WI38 (cell line): ENCODE results near the gene TRIM10.
"Not testable (repeated sequence)": the region's sequence is repeated elsewhere in the genome, so short reads cannot be mapped to it uniquely, and the experiment has no call there.

Source experiments
- H3K4me3 ChIP-seq: 2 replicates; pipeline ENCODE4 v1.5.1; 2011; ENCODE audit warnings: low read depth, mild to moderate bottlenecking, control low read depth, low read length
- TF ChIP-seq, protein P1 (sequence below): IDR thresholded peaks from 2 replicates; pipeline ENCODE4 v1.5.1; 2012; ENCODE audit warnings: low read depth, mild to moderate bottlenecking, control low read depth, low read length

The TRIM10 gene

DNA sequence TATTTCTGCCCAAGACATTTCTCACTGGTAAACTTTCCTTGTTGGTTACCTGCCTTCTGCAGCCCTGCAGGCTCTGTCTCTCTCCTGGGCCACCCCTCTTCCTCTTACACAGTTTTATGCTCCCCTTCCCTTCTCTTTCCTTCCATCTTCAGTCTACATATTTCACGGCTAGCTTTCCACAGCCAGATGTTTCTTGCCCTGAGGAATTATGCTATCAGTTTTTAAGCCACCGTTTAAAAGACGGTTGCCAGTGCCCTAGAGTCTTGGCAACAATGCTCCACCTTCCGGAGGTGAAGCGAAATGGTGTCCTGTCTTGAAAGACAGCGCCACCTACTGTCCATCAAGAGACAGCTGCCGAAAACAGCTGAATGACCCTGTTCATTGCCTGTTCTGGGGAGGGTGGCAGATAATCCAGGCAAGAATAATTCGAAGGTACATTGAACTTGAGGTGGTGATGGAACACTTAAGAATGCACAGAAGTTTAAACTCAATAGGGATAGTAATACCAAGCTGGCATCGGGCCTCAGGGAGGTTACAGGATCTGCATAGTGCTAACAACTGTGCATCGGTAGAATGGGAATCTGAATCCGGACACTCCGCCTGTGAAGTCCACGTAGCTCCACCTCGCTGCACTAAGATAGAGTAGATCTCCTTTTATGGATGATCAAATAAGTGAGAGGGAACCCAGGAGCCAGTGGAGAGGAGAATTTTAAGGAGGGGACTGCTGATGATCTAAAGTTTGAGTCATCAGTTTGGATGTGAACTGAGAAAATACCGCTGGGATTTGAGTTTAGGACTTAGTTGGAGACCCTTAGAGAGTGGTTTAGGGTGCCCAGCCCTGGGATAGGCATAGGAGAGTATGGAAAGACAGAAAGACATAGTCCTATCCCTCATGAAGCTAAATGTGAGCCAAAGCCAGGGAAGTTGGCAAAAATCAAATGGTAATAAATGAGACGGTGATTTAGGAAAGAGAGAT, 29.8 kb downstream of the TRIM10 start:
- TF ChIP-seq, protein P1, sequence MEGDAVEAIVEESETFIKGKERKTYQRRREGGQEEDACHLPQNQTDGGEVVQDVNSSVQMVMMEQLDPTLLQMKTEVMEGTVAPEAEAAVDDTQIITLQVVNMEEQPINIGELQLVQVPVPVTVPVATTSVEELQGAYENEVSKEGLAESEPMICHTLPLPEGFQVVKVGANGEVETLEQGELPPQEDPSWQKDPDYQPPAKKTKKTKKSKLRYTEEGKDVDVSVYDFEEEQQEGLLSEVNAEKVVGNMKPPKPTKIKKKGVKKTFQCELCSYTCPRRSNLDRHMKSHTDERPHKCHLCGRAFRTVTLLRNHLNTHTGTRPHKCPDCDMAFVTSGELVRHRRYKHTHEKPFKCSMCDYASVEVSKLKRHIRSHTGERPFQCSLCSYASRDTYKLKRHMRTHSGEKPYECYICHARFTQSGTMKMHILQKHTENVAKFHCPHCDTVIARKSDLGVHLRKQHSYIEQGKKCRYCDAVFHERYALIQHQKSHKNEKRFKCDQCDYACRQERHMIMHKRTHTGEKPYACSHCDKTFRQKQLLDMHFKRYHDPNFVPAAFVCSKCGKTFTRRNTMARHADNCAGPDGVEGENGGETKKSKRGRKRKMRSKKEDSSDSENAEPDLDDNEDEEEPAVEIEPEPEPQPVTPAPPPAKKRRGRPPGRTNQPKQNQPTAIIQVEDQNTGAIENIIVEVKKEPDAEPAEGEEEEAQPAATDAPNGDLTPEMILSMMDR = peak; percentile 97

DNA sequence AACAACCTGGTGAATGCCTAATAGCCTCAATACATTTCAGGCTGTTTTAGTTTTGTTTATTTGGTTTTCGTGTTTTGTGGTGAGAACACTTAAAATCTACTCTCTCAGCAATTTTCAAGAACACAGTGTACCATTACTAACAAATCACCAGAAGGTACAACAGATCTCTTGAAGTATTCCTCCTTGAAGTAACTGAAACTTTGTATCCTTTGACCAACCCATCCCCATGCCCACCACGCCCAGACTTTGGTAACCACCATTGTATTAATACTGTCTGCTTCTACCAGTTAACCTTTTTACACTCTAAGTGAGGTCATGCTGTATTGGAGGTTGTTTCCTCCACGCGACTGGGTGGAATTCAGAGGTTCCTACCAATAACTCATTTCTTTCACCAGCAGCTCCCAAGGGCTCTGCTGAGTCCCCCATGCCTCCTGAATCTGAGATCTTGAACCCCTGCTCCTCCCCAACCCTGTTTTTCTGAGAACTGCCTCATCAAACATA, 30.8 kb downstream of the TRIM10 start:
- no peak overlapping the region for H3K4me3 ChIP-seq
- TF ChIP-seq, protein P1 = no peak

More for the DNA sequence above, 29.8 kb downstream of the TRIM10 start:
- no peak overlapping the region for H3K4me3 ChIP-seq

DNA sequence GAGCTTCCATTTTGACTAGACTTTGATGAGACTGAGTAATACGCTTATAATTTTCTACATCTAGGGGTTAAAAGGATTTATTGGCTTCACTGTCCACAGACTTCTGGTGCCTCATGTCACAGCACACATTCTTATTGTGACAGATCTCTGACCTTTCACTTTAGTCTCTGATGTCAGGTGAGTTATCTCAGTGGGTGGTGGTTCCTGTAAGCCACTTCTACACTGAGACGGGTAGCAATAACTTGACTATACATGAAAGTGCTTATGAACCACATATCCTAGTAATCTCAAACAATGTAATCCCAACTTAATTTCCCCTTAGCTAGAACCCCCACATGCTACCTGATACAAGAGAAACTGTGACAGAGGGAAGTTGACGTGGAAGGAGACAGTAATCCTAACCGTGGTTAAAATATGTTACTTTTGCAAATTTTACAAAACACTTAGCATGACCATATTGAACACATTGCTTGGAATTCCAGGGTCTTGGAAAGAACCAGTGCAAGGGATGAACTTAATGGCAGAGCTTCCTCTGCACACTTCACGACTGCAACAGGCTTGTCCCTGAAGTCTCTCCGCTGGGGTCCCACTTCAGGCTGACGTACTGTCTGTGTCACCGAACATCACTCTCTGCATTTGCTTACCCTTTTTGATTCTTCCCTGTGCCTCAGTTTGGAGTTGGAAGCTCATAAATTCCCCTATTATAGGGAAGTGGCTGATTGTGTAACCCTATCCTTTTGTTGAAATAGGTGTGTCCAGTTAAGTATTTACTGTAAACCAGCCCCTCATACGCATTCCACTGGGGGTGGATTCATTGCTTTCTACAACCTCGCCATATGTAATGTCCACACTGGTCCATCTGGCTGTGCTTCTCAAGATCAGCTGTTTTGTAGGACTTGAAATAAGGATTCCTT, 31.5 kb downstream of the TRIM10 start:
- TF ChIP-seq, protein P1 = no peak
- H3K4me3 ChIP-seq = no peak overlapping the region

DNA sequence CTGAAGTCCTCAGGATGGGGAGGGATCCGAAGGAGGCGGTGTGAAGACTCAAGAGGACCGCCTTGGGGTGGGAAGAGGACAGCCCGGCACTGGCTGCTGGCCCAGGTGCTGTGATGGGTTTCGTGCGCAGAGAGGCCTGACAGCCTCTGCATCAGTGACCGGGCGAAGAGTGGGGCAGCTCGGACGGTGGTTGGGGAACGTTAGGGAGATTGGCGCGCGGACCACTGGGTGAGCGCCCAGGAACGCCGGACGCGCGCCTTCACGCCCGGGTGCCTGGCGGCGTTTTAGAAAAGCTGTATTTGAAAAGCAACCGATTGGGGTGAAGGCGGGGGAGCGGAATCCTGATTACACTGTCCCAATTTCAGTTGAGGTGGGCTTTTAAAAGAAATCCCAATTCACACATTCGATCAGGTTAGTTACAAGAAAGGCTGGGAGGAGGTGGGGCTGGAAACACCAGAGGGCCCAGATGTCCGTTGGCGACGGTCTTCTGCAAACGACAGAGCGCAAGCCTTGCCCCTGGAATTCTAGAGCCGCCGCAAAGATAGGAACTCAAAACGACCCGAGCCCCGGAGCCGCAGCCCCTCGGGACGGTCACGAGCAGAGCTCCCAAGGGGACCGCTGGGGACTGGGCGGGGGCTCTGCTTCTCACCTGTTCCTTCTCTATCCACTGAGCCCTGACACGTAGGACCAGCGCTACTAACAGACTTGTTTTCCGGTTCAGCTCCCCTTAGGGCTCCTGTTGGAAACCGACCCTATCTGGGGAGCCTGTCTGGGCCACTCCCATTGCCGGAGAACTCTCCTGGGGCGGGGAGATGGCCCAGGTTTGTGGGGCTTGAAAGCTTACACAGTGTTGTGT, 33.5 kb downstream of the TRIM10 start:
- no peak overlapping the region for H3K4me3 ChIP-seq
- TF ChIP-seq, protein P1 = no peak

DNA sequence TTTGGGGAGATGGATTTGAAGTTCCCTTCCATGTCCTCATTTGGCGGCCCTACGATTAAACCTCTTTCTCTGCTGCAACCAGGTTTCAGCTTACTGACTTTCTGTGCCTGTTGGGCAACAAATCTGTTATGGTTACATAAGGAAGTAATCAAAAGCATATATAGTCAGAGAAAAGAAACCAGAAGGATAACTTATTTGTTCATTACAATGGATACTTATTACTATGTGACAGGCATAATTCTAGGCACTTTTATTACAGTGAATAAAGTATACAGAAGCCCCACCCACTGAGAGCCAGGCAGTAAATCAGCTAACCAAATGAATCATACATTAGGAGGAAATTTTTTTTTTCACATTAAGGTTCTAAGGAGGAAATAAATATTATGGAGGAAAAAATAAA, 38.5 kb downstream of the TRIM10 start:
- TF ChIP-seq, protein P1 = no peak
- H3K4me3 ChIP-seq = no peak overlapping the region

DNA sequence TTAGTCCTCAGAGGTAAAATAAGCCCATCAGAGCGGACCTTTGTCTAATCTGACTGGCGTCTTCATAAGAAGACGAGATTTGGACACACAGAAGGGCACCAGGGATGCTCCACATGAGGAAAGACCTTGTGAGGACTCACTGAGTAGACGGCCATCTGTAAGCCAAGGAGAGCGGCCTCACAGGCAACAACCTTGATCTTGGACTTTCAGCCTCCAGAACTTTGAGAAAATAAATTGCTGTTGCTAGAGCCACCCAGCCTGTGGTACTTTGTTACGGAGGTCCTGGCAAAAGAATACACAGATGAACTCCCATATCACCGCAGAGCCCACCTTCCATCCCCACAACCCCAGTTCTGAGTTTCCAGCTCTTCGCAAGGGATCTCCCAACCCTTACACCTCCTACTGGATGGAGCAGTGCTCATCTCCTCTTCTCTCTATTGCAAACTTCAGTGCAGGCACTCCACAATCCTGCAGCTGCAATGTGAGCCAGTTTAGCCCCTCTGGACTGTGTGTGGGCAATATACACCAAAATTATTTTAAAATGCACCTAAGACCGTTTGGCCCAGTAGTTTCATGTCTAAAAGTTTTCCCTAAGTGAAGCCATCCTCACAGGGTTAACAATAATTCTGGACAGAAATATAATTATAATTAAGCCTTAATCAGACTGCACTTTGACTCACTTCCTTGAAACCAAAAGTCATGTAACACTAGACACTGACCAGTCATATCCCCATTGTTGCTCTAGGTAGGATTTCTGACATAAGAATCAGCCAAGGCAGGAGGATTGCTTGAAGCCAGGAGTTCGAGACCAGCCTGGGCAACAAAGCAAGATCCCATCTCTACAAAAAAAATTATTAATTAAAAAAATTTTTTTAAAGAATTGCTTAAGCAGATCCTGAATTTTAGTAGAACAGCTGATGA, 39.3 kb downstream of the TRIM10 start:
- TF ChIP-seq, protein P1 = no peak
- H3K4me3 ChIP-seq = no peak overlapping the region

DNA sequence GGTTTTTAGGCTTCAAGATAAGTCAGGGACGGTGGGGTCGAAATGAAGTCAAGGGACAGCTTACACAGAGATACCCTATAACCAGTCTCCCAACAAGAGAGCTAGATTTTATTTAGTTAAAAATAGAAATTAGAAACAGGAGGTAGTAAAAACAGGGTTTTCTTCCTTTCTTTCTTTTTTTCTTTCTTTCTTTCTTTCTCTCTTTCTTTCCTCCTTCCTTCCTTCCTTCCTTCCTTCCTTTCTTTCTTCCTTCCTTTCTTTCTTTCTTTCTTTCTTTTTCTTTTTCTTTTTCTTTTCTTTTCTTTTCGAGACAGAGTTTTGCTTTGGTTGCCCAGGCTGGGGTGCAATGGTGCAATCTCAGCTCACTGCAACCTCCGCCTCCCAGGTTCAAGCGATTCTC, 42.3 kb downstream of the TRIM10 start:
- not testable (repeated sequence) for H3K4me3 ChIP-seq
